Bronchial epithelial cell (primary cell): ENCODE measurements around the gene SLC5A6. TPM values are rescaled to one million over a fixed set of nuclear protein-coding genes. Genes with fewer than 3 reads are reported as not detected.

Experiments used
- DNase-seq: peaks from one replicate; pipeline ENCODE4 v3.0.0-alpha.2; 2010; ENCODE audit warnings: low read depth
- FAIRE-seq: peaks from 2 replicates; lab custom pipeline; 2011; peaks lifted over from hg19 to GRCh38; lab: Jason Lieb, UNC
- H3K27me3 ChIP-seq: 2 replicates; pipeline ENCODE4 v1.5.1; 2011; ENCODE audit warnings: low read length; ENCODE audit not compliant: control insufficient read depth, insufficient read depth
- H3K36me3 ChIP-seq: 2 replicates; pipeline ENCODE4 v1.5.1; 2011; ENCODE audit warnings: low read length; ENCODE audit not compliant: control insufficient read depth, insufficient read depth
- H3K4me3 ChIP-seq: 2 replicates; pipeline ENCODE4 v1.5.1; 2011; ENCODE audit warnings: mild to moderate bottlenecking, low read depth, low read length, control low read depth
- CTCF ChIP-seq: IDR thresholded peaks from 2 replicates; pipeline ENCODE4 v1.5.1; 2011; ENCODE audit warnings: mild to moderate bottlenecking, moderate library complexity, low read length, control low read depth, inconsistent platforms; ENCODE audit not compliant: insufficient read depth, severe bottlenecking
- total RNA-seq: library from RNA; depleted of rRNA; stranded (reverse); fragments of >200 nt; gene quantifications from 2 replicates; pipeline ENCODE4 v1.2.1, GENCODE V29; 2014

SLC5A6 gene
- total RNA-seq, result 6.3 and 21.1 TPM in 2 replicates

- no peaks in the 10 kb centered on the region for H3K27me3 ChIP-seq
- H3K36me3 ChIP-seq, result peaks cover 8% of the 10 kb centered on the region
- FAIRE-seq (no peak), DNase-seq (peak; percentile 71)
- peak within 1 kb of the TSS; percentile 62 for H3K4me3 ChIP-seq
- TF ChIP-seq CTCF, result no peak
Measured at GRCh38 chr2:27211943-27212625, at the start of gene SLC5A6, which contains the start of gene ATRAID. SLC5A6 (minus strand) TSS chr2:27212268; CDS start chr2:27207650, 4,618 bp downstream. ATRAID (plus strand) TSS chr2:27212041; CDS start chr2:27212369, 328 bp downstream.

- H3K27me3 ChIP-seq, result peaks cover 53% of the 10 kb centered on the region
- H3K4me3 ChIP-seq, result no peak overlapping the region
- FAIRE-seq, result peak; percentile 52
Measured at GRCh38 chr2:27261241-27261925, 49.3 kb upstream of the SLC5A6 start.

DNA sequence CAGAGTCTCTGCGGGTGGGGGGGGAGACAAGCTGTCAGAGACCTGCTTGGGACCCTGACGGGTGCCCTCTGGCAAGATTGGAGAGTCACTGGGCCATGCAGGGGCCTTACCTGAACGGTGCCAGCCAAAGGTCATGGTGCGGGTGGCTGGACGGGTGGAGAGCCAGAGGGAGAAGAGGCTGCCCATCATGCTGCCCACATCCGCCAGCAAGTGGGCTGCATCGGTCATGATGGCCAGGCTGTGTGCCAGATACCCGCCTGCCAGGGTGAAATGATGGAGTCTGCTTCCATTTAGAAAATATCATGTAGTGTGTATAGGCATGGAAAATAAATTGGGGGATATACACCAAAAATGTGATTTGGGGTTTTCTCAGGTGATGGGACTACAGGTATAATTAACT is 46.0 kb upstream of the SLC5A6 start:
- FAIRE-seq (no peak), DNase-seq (no peak)
- H3K4me3 ChIP-seq, result no peak overlapping the region
- TF ChIP-seq CTCF, result no peak
- H3K27me3 ChIP-seq, result peaks cover 28% of the 10 kb centered on the region
- no peaks in the 10 kb centered on the region for H3K36me3 ChIP-seq

More at GRCh38 chr2:27261241-27261925, 49.3 kb upstream of the SLC5A6 start:
- no peak for DNase-seq
- H3K36me3 ChIP-seq, result no peaks in the 10 kb centered on the region
- no peak for TF ChIP-seq CTCF

GRCh38 chr2:27256855-27257454 is 44.9 kb upstream of the SLC5A6 start:
- Histone ChIP-seq H3K4me3 (no peak overlapping the region), H3K27me3 (peaks cover 23% of the 10 kb centered on the region), H3K36me3 (no peaks in the 10 kb centered on the region)
- no peak for TF ChIP-seq CTCF
- FAIRE-seq, result no peak
- no peak for DNase-seq

DNA sequence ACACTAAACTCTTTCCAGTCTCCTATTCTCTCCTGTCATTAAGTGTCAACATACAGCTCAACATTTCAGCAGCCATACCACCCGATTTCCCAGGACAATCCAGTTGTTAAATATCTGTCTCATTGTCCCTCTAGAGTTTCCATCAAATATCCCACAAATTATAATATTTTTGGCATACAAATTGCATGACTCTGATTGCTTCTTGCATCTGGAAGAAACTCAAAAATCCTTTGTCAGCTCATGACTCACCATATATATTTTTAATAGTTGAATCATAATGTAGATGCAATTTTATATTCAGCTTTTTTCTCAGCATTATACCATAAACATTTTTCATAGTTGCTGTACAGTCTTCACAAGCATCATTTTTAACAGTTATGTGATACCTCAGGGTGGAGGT is 43.6 kb upstream of the SLC5A6 start:
- DNase-seq, result peak; percentile 35
- no peak for TF ChIP-seq CTCF
- Histone ChIP-seq H3K36me3 (no peaks in the 10 kb centered on the region), H3K27me3 (peaks cover 11% of the 10 kb centered on the region), H3K4me3 (no peak overlapping the region)
- no peak for FAIRE-seq
